Smooth muscle cell (in vitro differentiated cells): ENCODE measurements around the gene ANAPC13. TPM values are rescaled to one million over a fixed set of nuclear protein-coding genes. Genes with fewer than 3 reads are reported as not detected.

ENCODE experiments used
- DNase-seq: peaks from one replicate; lab custom pipeline; 2025; ENCODE audit not compliant: unreplicated experiment; lab: John Stamatoyannopoulos, UW
- H2AFZ ChIP-seq: fragments of 200-600 bp; sonication (generic); 2 replicates; pipeline ENCODE4 v1.6.0; 2016; ENCODE audit warnings: antibody characterized with exemption, low read depth, mild to moderate bottlenecking
- H3F3A ChIP-seq: fragments of 200-600 bp; sonication (generic); 2 replicates; pipeline ENCODE4 v1.6.0; 2017; ENCODE audit warnings: antibody characterized with exemption, low read depth
- H3K27ac ChIP-seq: fragments of 200-600 bp; sonication (generic); 2 replicates; pipeline ENCODE4 v1.5.1; 2016; ENCODE audit warnings: low read depth, mild to moderate bottlenecking
- H3K27me3 ChIP-seq: fragments of 200-600 bp; sonication (generic); 2 replicates; pipeline ENCODE4 v1.6.1; 2016; ENCODE audit warnings: low read depth, mild to moderate bottlenecking
- H3K36me3 ChIP-seq: fragments of 200-600 bp; sonication (generic); 2 replicates; pipeline ENCODE4 v1.5.1; 2016; ENCODE audit warnings: low read depth
- H3K4me1 ChIP-seq: fragments of 200-600 bp; sonication (generic); 2 replicates; pipeline ENCODE4 v1.5.1; 2016; ENCODE audit warnings: low read depth
- H3K4me2 ChIP-seq: fragments of 200-600 bp; sonication (generic); 2 replicates; pipeline ENCODE4 v1.6.0; 2016; ENCODE audit warnings: mild to moderate bottlenecking
- H3K4me3 ChIP-seq: fragments of 200-600 bp; sonication (generic); 2 replicates; pipeline ENCODE4 v1.5.1; 2016; ENCODE audit warnings: mild to moderate bottlenecking
- H3K79me2 ChIP-seq: fragments of 200-600 bp; sonication (generic); 2 replicates; pipeline ENCODE4 v1.6.0; 2016; ENCODE audit warnings: low read depth, mild to moderate bottlenecking
- H3K9ac ChIP-seq: fragments of 200-600 bp; sonication (generic); 2 replicates; pipeline ENCODE4 v1.6.0; 2016; ENCODE audit warnings: low read depth
- H3K9me3 ChIP-seq: fragments of 200-600 bp; sonication (generic); replicated peaks from 2 replicates; pipeline ENCODE4 v1.5.1; 2016; ENCODE audit warnings: low read depth
- H4K20me1 ChIP-seq: fragments of 200-600 bp; sonication (generic); 2 replicates; pipeline ENCODE4 v1.6.0; 2016; ENCODE audit warnings: low read depth
- CTCF ChIP-seq: fragments of 200-600 bp; sonication (generic); IDR thresholded peaks from 2 replicates; pipeline ENCODE4 v1.5.1; 2017; ENCODE audit warnings: borderline replicate concordance, mild to moderate bottlenecking, antibody characterized with exemption; ENCODE audit not compliant: insufficient read depth, poor library complexity, severe bottlenecking
- WGBS: methylation state at CpG from one replicate; pipeline ENCODE4 v1.1.7; 2016; ENCODE audit warnings: low lambda C conversion rate; 5-methylcytosine and 5-hydroxymethylcytosine counted together
- polyA plus RNA-seq: library from polyadenylated mRNA; unstranded; fragments of >200 nt; fragmentation: Nextera tagmentation; extraction: Ambion mirVana; gene quantifications from 2 replicates; pipeline ENCODE4 v1.2.1, GENCODE V29; 2016
- total RNA-seq: library from RNA; depleted of rRNA; stranded (reverse); fragments of >200 nt; gene quantifications from 2 replicates; pipeline ENCODE4 v1.2.3, GENCODE V29; 2014

ANAPC13 gene
- total and polyA plus RNA-seq, 2 experiments from 2014 or later = 114 to 115 TPM

GRCh38 chr3:134482622-134483021, 3.2 kb downstream of the ANAPC13 start:
- Histone ChIP-seq H4K20me1 (peaks cover 6% of the 10 kb centered on the region), H3K79me2 (peaks cover 25% of the 10 kb centered on the region), H3K9ac (no peak overlapping the region), H3K4me2 (peak overlapping the region; percentile 50), H3K27me3 (no peaks in the 10 kb centered on the region), H3K27ac (peak overlapping the region; percentile 96), H2AFZ (no peak overlapping the region), H3K9me3 (no peaks in the 10 kb centered on the region), H3K36me3 (peaks cover 12% of the 10 kb centered on the region), H3K4me3 (no peak overlapping the region), H3F3A (no peaks in the 10 kb centered on the region), H3K4me1 (peaks cover 15% of the 10 kb centered on the region)
- WGBS = 96% methylated on average over 3 of the region's 3 CpGs
- DNase-seq = no peak
- no peak for TF ChIP-seq CTCF

DNA sequence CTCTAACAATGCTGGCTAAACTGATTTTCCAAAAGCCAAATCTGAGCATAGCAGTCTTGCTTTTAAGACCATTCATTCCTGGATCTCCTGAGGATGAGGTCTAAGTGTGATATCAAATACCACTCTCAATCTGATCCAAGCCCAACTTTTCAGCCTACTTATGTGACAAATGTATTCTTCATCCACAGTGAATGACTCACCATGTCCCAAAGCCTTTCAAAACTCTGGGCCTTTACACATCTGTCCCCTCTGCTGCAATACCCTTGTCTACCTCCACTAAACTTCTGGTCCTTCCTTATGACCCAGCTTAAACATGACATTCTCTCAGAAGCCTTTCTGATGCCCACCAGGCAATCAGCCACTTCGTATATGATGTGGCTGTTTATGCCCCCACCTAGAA, 4.6 kb downstream of the ANAPC13 start:
- no peak overlapping the region for H3K4me2 ChIP-seq
- peaks cover 7% of the 10 kb centered on the region for H3K4me1 ChIP-seq
- H3K36me3 ChIP-seq = peaks cover 12% of the 10 kb centered on the region
- no peaks in the 10 kb centered on the region for H3F3A ChIP-seq
- WGBS = 89% methylated on average over 1 of the region's 1 CpG
- H4K20me1 ChIP-seq = no peaks in the 10 kb centered on the region
- peaks cover 12% of the 10 kb centered on the region for H3K79me2 ChIP-seq
- no peak overlapping the region for H3K4me3 ChIP-seq
- no peak for DNase-seq
- no peak overlapping the region for H3K9ac ChIP-seq
- H3K27me3 ChIP-seq = no peaks in the 10 kb centered on the region
- H3K27ac ChIP-seq = no peak overlapping the region
- no peak for TF ChIP-seq CTCF
- H3K9me3 ChIP-seq = no peaks in the 10 kb centered on the region
- no peak overlapping the region for H2AFZ ChIP-seq

DNA sequence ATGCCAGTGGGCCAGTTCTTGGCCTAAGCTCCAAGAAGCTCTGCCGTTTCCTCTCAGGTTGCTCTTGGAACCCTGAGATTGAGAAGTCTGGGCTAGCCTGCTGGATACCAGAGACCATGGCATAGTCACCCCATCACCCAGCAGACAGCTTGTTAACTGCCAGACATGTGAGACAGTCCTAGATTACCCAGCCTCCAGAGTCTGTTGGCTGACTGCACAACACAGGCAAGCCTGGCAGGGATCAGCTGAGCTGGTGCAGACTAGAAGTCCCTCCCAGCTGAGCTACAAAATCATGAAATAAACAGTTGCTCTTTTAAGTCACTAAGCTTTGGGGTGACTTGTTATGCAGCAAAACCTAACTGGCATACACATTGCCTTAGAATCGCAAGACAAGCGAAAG, 5.2 kb downstream of the ANAPC13 start:
- H3K79me2 ChIP-seq = peaks cover 12% of the 10 kb centered on the region
- peak overlapping the region; percentile 11 for H3K27ac ChIP-seq
- 93% methylated on average over 3 of the region's 3 CpGs for WGBS
- H3K27me3 ChIP-seq = no peaks in the 10 kb centered on the region
- H3K9me3 ChIP-seq = no peaks in the 10 kb centered on the region
- H3F3A ChIP-seq = no peaks in the 10 kb centered on the region
- H2AFZ ChIP-seq = no peak overlapping the region
- peaks cover 12% of the 10 kb centered on the region for H3K36me3 ChIP-seq
- no peak overlapping the region for H3K9ac ChIP-seq
- H3K4me3 ChIP-seq = no peak overlapping the region
- peaks cover 7% of the 10 kb centered on the region for H3K4me1 ChIP-seq
- H3K4me2 ChIP-seq = no peak overlapping the region
- no peaks in the 10 kb centered on the region for H4K20me1 ChIP-seq
- TF ChIP-seq CTCF = no peak
- no peak for DNase-seq

DNA sequence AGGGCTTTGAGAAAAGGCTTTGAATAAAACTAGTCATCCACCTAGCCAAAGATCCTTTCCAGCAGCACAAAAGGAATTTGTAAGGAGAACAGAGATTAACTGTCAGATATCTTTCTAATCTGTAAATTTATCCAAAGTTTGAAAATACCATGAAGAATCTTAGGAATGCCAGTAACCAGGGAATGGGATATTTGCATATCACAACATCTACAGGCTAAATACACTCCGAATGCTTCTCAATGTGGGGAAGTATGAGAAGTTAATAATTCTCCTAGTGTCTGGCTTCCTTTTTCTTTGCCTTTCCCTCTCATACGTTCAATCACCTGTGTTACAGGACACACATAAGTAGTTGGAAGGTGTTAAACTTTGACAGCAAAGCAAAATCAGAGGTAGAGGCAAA, 7.8 kb downstream of the ANAPC13 start:
- Histone ChIP-seq H3K27ac (peak overlapping the region; percentile 65), H3K36me3 (peaks cover 12% of the 10 kb centered on the region)

More for the DNA sequence above, 7.8 kb downstream of the ANAPC13 start:
- H3F3A ChIP-seq = no peaks in the 10 kb centered on the region
- no peaks in the 10 kb centered on the region for H3K27me3 ChIP-seq
- H4K20me1 ChIP-seq = no peaks in the 10 kb centered on the region
- H3K4me3 ChIP-seq = no peak overlapping the region
- H3K9ac ChIP-seq = no peak overlapping the region
- H3K4me1 ChIP-seq = no peaks in the 10 kb centered on the region
- no peak overlapping the region for H2AFZ ChIP-seq
- no peak for DNase-seq
- no peaks in the 10 kb centered on the region for H3K9me3 ChIP-seq
- no peak for TF ChIP-seq CTCF
- 50% methylated on average over 2 of the region's 2 CpGs for WGBS
- H3K4me2 ChIP-seq = no peak overlapping the region
- no peaks in the 10 kb centered on the region for H3K79me2 ChIP-seq
